ENCODE results near the gene KRT14.
"Not testable (repeated sequence)": the region's sequence is repeated elsewhere in the genome, so short reads cannot be mapped to it uniquely, and the experiment has no call there.

Gene KRT14

GRCh38 chr17:41610061-41610517 is 23.4 kb upstream of the KRT14 start:
- not testable (repeated sequence) for DNase-seq (ENCODE audit: low read depth in 2 of 2)

DNA sequence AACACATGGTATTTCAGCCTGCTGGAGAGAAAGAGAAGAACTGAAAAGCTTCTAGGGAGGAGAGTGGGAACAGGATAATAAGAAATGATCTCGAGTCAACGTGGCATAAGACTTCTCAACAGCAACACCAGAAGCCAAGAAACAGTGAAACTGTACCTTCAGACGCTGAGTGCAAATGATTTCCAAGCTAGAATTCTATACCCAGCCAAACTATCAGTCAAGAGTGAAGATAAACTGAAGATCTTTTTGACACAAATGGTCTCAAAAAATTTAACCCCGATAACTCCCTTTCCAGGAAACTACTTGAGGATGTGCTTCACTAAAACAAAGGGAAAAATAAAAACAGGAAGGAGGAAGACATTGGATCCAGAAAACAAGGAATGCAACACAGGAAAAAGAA is 20.2 kb upstream of the KRT14 start:
- DNase-seq (ENCODE audit: low read depth in 2 of 2): not testable (repeated sequence)

GRCh38 chr17:41602524-41602923 is 15.8 kb upstream of the KRT14 start:
- DNase-seq (ENCODE audit: low read depth in 2 of 2): no peak

DNA sequence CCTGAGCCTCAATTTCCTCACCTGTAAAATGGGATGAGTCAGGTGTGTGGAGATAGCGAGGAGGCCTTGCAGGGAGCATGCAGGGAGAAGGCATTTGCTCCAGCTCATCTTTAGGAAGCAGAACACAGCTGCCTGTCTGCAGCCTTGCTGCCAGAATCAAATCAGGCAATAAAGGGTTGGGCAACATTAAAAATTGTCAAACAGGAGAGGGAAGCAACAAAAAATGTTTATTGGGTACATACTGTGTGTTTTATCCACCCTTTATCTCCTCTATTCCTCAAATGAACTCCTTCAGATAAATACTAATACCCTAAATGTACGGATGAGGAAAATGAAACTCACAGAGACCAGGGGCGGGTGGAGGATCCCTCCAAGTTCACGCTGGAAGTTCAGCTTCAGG is 13.6 kb upstream of the KRT14 start:
- DNase-seq (ENCODE audit: low read depth in 2 of 2): no peak

DNA sequence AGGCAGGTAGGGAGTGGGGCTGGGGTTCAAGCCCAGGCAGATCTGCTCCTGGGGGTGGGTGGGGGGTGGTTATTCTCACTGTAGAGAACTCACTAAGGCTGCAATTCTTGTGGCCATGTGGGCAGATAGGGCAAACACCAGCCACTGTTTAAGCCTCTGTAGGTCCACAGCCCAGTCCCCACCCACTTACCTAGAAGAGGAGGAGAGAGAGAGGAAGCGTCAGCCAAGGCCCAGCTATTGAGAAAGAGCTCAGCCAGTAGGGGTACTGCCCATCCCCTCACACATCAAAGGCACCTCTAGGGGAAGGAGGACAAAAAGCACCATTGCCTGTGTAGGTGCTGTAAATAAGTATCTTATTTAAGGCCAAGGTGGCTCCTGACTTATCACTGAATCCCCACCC is 13.0 kb upstream of the KRT14 start:
- DNase-seq (ENCODE audit: low read depth in 2 of 2): no peak

DNA sequence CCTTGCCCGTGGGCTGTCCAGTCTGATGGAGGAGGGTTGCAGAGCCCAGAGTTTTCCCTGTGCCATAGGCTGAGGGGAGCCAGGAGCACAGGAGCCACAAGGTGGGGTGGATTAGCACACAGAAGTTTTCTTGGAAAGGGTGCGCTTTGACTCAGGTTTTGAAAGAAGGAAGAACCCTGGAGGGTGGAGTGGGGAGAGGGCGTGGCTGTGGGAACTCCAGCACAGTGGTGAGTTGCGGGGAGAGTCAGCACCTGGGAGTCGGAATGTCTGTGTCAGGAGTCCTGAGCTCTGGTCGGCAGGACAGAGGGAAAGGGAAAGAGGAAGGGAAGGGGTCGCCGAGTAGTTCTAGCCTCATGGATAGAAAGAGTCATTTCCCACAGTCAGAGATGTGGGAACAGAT is 8.9 kb upstream of the KRT14 start:
- no peak for DNase-seq (ENCODE audit: low read depth in 2 of 2)

DNA sequence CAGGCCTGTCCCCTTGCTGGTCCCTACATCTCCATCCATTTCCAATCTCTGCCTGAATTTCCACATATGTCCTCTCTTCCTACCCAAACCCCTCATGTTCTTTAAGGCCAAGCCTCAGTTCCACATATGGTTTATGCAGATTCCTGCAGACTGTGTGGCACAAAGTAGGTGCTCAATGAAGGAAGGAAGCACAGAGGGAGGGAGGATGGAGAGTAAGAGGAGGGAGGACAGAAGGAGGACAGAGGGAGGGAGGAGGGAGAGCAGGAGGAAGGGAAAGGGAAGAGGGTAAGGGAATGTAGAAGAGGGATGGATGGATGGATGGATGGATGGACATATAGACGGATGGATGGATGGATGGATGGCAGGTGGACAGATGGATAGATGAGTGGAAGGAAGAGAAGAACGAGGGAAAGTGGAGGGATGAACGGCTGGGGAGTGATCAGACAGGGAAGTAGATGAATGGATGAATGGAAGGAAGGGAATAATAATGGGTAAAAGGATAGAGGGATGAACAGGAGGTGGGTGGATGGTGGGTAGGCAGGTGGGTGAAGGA is 7.7 kb upstream of the KRT14 start:
- no peak for DNase-seq (ENCODE audit: low read depth in 2 of 2)

- no peak for DNase-seq (ENCODE audit: low read depth in 2 of 2)
Observed at GRCh38 chr17:41593306-41593981, 6.7 kb upstream of the KRT14 start.

- no peak for DNase-seq (ENCODE audit: low read depth in 2 of 2)
Observed at GRCh38 chr17:41592601-41593305, 6.1 kb upstream of the KRT14 start.

- DNase-seq (ENCODE audit: low read depth in 2 of 2): no peak
Observed at GRCh38 chr17:41589301-41589700, 2.6 kb upstream of the KRT14 start.

DNA sequence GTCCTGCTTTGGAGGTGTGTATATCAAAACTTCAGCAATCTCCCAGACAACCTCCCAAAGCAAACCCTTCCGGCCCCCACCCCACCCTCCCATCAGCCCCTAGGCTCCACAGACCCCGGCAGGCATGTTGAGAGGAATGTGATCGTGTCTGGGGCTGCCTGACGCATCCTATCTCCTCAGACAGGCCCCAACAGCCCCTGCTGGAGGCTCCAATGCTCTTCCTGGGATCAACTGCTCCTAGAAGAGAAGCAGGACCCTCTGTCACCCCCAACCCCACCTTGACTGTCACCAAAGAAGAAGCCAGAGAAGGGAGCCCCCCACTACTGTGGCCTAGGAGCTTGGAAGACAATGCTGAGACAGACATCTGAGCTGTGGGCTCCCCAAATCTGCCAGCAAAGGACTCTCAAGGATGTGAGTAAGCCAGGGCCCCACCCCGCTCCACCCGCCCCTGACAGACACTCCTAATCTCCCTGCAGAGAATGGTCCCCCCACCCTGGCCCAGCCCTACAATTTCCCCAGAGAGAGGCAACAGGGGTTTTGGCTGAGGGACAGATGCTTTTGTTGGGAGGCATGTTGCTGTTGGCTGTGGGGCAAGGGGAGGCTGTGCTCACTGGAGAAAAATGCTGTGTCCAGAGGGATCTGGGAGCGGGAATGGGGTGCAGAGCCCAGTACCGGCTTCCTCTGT is 1.6 kb upstream of the KRT14 start:
- no peak for DNase-seq (ENCODE audit: low read depth in 2 of 2)

- no peak for DNase-seq (ENCODE audit: low read depth in 2 of 2)
Observed at GRCh38 chr17:41585301-41586056, 1.2 kb downstream of the KRT14 start.

- not testable (repeated sequence) for DNase-seq (ENCODE audit: low read depth in 2 of 2)
Observed at GRCh38 chr17:41584331-41584927, 2.3 kb downstream of the KRT14 start.

- DNase-seq (ENCODE audit: low read depth in 2 of 2): no peak
Observed at GRCh38 chr17:41583137-41584127, 3.3 kb downstream of the KRT14 start.

DNA sequence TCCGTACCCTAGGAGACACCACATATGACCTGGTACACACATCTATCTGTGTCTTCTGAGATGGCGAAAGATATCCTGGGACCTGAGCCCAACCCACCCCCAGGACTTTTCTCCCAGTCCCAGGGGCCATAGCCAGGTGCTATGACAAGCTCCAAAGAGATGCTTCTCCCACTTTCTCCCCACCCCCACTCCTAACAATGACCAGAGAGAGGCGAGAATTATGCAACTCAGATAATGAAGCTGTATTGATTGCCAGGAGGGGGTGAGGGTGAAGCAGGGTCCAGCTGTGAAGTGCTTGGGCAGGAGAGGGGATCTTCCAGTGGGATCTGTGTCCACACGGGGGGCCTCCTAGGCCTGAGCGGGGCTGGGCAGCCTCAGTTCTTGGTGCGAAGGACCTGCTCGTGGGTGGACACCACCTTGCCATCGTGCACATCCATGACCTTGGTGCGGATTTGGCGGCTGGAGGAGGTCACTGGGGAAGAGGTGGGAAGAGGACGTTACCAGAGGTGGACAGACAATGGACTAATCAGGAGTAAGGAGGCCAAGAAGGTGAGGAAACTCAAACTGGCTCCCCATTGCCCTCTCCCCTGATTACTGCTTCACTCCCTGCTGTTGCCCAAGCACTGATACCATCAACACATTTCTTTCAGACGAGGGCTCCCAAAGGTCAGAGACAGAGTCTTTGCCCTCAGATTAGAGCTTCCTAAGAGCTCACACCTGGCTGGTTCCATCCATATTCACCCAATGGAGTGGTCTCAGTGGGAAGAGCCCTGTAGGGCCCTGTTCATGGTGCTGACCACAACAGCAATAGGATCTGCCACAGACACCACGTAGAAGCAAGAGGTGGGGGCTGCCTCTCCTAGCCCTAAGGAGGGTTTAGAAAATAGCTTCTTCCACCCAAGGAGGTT is 4.4 kb downstream of the KRT14 start:
- not testable (repeated sequence) for DNase-seq (ENCODE audit: low read depth in 2 of 2)

DNA sequence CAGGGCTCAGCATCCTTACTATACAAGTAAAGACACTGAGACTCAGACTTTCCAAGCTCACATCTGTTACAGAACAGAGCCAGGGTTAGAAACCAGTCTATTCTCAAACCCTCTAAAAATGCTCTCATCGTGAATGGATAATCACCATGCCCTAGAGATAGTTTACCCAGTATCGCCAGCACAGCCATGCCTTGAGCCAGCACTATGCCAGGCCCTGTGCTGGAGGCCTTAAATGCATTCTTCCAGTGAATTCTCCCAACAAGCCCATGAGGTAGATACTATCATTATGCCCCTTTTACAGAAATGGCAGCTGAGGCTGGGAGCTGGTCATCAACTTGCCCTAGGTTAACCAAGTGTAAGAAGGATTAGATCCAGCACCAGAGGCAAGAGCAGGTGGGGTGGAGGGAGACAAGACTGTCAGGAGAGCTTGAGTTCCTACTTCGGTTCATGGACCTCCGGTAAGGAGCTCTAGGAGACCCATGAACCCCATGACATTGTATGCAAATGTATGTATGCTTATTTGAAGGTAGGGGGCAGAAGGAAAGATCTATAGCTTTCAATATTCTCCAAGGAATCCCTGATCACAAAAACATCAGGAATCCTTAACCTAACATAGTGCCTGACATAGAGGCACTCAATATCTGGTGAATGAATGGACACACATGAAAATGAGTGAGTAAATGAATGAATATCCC is 5.2 kb downstream of the KRT14 start:
- DNase-seq (ENCODE audit: low read depth in 2 of 2): no peak

GRCh38 chr17:41580687-41581365 is 5.9 kb downstream of the KRT14 start:
- no peak for DNase-seq (ENCODE audit: low read depth in 2 of 2)

DNA sequence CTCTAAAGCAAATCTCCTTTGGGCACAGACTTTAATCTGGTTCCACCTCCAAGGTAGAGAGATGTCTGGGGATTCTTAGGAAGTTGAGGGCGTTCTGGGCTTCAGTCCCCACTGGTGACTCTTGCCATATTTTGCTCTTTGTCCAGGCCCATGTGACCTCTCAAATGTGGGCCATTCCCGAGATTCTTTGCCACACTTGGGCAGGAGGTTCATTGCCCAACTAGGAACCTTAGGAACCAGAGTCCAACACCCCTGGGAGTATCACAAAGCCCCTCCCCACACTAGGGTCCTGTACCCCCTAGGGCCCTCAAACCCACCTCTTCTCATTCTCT is 6.5 kb downstream of the KRT14 start:
- DNase-seq (ENCODE audit: low read depth in 2 of 2): no peak
